Prostate gland (tissue), 2 donors: Measurements from ENCODE around the gene PCNT.

Experiments
- POLR2A ChIP-seq: fragments of 450-650 bp; IDR thresholded peaks from one replicate; pipeline ENCODE4 v1.6.1; 2016; ENCODE audit warnings: antibody characterized with exemption, mild to moderate bottlenecking
- POLR2AphosphoS5 ChIP-seq: sonication (generic); formaldehyde crosslinking; IDR thresholded peaks from one replicate; pipeline ENCODE4 v1.6.1; 2017; ENCODE audit warnings: antibody characterized with exemption
- TF ChIP-seq, protein P1 (sequence below), 4 experiments: fragments of 200-600 bp in 2 of 4; fragments of 450-650 bp in 2 of 4; sonication (generic) in 2 of 4; IDR thresholded peaks; 1 replicate in 3 of 4; 2 replicates in 1 of 4; pipeline ENCODE4 v1.5.1; 2016 to 2019; ENCODE audit warnings: antibody characterized with exemption in 4 of 4, mild to moderate bottlenecking in 2 of 4, moderate library complexity in 2 of 4

- TF ChIP-seq, protein P1, sequence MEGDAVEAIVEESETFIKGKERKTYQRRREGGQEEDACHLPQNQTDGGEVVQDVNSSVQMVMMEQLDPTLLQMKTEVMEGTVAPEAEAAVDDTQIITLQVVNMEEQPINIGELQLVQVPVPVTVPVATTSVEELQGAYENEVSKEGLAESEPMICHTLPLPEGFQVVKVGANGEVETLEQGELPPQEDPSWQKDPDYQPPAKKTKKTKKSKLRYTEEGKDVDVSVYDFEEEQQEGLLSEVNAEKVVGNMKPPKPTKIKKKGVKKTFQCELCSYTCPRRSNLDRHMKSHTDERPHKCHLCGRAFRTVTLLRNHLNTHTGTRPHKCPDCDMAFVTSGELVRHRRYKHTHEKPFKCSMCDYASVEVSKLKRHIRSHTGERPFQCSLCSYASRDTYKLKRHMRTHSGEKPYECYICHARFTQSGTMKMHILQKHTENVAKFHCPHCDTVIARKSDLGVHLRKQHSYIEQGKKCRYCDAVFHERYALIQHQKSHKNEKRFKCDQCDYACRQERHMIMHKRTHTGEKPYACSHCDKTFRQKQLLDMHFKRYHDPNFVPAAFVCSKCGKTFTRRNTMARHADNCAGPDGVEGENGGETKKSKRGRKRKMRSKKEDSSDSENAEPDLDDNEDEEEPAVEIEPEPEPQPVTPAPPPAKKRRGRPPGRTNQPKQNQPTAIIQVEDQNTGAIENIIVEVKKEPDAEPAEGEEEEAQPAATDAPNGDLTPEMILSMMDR (IDR thresholded peaks at IDR 0.05): no peak
- TF ChIP-seq POLR2A (no peak), POLR2AphosphoS5 (no peak)
These were observed 3.8 kb downstream of the PCNT start for GRCh38 chr21:46327711-46328110.
